Measurements from ENCODE around the gene ANKRD30A. TPM values are rescaled to one million over a fixed set of nuclear protein-coding genes. Genes with fewer than 3 reads are reported as not detected.

Gene ANKRD30A
- total RNA-seq, 1 experiment from 2014 or later = not detected

DNA sequence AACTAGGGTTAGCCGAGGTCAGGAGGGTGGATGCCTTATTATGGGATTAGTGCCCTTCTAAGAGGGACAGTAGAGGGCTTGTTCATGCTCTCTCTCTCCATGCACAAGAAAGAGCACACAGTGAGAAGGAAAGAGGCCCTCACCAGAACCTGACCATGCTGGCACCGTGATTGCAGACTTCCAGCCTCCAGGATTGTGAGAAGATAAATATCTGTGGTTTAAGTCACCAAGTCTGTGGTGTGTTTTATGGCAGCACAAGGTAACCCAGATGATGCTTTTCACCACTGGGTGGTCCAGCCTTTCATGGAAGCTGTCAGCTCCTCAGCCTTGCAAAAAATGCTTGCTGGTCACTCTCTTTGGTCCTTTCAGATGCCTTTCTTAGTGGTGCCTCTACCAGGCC, 175.9 kb downstream of the ANKRD30A start:
- ChIA-PET POLR2A (no interaction called here), CTCF (no interaction called here), RAD21 (ENCODE audit: low non-redundant PET in 1 of 2, low total read pairs in 2 of 2, uncharacterized antibody in 2 of 2, unreplicated experiment in 2 of 2) (no interaction called here)
- Histone ChIP-seq H3K9ac (ENCODE audit: low read length) (no peak overlapping the region), H3K79me2 (ENCODE audit: insufficient read depth, low read length) (no peaks in the 10 kb centered on the region), H3K4me1 (ENCODE audit: control insufficient read depth in 1 of 2, insufficient read depth in 2 of 2, low read length in 2 of 2) (no peaks in the 10 kb centered on the region), H3K36me3 (ENCODE audit: control insufficient read depth in 1 of 2, insufficient read depth in 2 of 2, low read length in 2 of 2) (no peaks in the 10 kb centered on the region), H4K20me1 (ENCODE audit: insufficient read depth) (no peaks in the 10 kb centered on the region), H3K9me3 (ENCODE audit: control insufficient read depth in 1 of 2, insufficient read depth in 1 of 2, low read depth in 1 of 2, low read length in 2 of 2) (peaks cover 4 to 40% of the 10 kb centered on the region in 2 experiments; a peak in 2 of 4 replicates), H3K27me3 (ENCODE audit: insufficient read depth, low read length) (no peaks in the 10 kb centered on the region), H2AFZ (ENCODE audit: low read depth, low read length, poor library complexity, severe bottlenecking) (no peak overlapping the region), H3K27ac (ENCODE audit: low read depth, low read length) (no peak overlapping the region), H3K4me2 (ENCODE audit: low read length) (no peak overlapping the region), H3K9me2 (ENCODE audit: insufficient read depth) (no peaks in the 10 kb centered on the region), H3K4me3 (replicated peaks in 1 of 2; ENCODE audit: low read depth in 1 of 2, low read length in 2 of 2) (no peak overlapping the region)
- no TSS peak for BruUV-seq (replicated peaks)
- DNase-seq (ENCODE audit: low read depth, low spot score) (no peak), ATAC-seq (no peak)
- TF ChIP-seq, protein P1, sequence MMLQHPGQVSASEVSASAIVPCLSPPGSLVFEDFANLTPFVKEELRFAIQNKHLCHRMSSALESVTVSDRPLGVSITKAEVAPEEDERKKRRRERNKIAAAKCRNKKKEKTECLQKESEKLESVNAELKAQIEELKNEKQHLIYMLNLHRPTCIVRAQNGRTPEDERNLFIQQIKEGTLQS (IDR thresholded peaks at IDR 0.05) = no peak
- no peak for TF ChIP-seq ZNF274 (IDR thresholded peaks at IDR 0.05; ENCODE audit: low read depth, low read length)
- no peak for TF ChIP-seq ZFX (IDR thresholded peaks at IDR 0.05)
- TF ChIP-seq, protein P2, sequence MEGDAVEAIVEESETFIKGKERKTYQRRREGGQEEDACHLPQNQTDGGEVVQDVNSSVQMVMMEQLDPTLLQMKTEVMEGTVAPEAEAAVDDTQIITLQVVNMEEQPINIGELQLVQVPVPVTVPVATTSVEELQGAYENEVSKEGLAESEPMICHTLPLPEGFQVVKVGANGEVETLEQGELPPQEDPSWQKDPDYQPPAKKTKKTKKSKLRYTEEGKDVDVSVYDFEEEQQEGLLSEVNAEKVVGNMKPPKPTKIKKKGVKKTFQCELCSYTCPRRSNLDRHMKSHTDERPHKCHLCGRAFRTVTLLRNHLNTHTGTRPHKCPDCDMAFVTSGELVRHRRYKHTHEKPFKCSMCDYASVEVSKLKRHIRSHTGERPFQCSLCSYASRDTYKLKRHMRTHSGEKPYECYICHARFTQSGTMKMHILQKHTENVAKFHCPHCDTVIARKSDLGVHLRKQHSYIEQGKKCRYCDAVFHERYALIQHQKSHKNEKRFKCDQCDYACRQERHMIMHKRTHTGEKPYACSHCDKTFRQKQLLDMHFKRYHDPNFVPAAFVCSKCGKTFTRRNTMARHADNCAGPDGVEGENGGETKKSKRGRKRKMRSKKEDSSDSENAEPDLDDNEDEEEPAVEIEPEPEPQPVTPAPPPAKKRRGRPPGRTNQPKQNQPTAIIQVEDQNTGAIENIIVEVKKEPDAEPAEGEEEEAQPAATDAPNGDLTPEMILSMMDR (IDR thresholded peaks at IDR 0.05 in 2 of 3, conservative IDR thresholded peaks at IDR 0.05 in 1 of 3; ENCODE audit: borderline replicate concordance in 1 of 3, insufficient read depth in 1 of 3, low read depth in 2 of 3, low read length in 2 of 3) = no peak
- TF ChIP-seq, protein P3, sequence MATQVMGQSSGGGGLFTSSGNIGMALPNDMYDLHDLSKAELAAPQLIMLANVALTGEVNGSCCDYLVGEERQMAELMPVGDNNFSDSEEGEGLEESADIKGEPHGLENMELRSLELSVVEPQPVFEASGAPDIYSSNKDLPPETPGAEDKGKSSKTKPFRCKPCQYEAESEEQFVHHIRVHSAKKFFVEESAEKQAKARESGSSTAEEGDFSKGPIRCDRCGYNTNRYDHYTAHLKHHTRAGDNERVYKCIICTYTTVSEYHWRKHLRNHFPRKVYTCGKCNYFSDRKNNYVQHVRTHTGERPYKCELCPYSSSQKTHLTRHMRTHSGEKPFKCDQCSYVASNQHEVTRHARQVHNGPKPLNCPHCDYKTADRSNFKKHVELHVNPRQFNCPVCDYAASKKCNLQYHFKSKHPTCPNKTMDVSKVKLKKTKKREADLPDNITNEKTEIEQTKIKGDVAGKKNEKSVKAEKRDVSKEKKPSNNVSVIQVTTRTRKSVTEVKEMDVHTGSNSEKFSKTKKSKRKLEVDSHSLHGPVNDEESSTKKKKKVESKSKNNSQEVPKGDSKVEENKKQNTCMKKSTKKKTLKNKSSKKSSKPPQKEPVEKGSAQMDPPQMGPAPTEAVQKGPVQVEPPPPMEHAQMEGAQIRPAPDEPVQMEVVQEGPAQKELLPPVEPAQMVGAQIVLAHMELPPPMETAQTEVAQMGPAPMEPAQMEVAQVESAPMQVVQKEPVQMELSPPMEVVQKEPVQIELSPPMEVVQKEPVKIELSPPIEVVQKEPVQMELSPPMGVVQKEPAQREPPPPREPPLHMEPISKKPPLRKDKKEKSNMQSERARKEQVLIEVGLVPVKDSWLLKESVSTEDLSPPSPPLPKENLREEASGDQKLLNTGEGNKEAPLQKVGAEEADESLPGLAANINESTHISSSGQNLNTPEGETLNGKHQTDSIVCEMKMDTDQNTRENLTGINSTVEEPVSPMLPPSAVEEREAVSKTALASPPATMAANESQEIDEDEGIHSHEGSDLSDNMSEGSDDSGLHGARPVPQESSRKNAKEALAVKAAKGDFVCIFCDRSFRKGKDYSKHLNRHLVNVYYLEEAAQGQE (IDR thresholded peaks at IDR 0.05; ENCODE audit: low read depth) = no peak
- no peak for TF ChIP-seq SIN3A (IDR thresholded peaks at IDR 0.05; ENCODE audit: low read depth)
- intact Hi-C loops (cut with micrococcal nuclease) = no loop called here
